Mesenchymal stem cell (in vitro differentiated cells and primary cell): ENCODE measurements around the gene HYAL4.
A peak's percentile ranks its signal among the peaks of the same experiment; 100 is the strongest.

Experiments
- DNase-seq: peaks from one replicate; pipeline ENCODE4 v3.0.0-alpha.2; 2013
- H2AFZ ChIP-seq: one replicate; pipeline ENCODE4 v1.6.1; 2013; ENCODE audit warnings: low read depth, mild to moderate bottlenecking, control low read depth, inconsistent platforms, low read length, moderate library complexity
- H2AK5ac ChIP-seq: 2 replicates; pipeline ENCODE4 v1.6.1; 2013; ENCODE audit warnings: low read length, moderate library complexity, mild to moderate bottlenecking, inconsistent platforms; ENCODE audit not compliant: severe bottlenecking
- H2BK120ac ChIP-seq: one replicate; pipeline ENCODE4 v1.6.1; 2013; ENCODE audit warnings: low read depth, mild to moderate bottlenecking, inconsistent platforms, low read length, moderate library complexity
- H2BK12ac ChIP-seq, 2 experiments: one replicate each; pipeline ENCODE4 v1.6.1; 2013; ENCODE audit warnings: inconsistent platforms in 2 of 2, low read length in 2 of 2, mild to moderate bottlenecking in 2 of 2, moderate library complexity in 2 of 2, control low read depth in 1 of 2
- H2BK15ac ChIP-seq: one replicate; pipeline ENCODE4 v1.6.1; 2013; ENCODE audit warnings: mild to moderate bottlenecking, low read depth, inconsistent platforms; ENCODE audit not compliant: poor library complexity, severe bottlenecking
- H2BK5ac ChIP-seq: 2 replicates; pipeline ENCODE4 v1.6.1; 2013; ENCODE audit warnings: low read depth, mild to moderate bottlenecking, low read length, control low read depth, inconsistent platforms; ENCODE audit not compliant: poor library complexity, severe bottlenecking
- H3K14ac ChIP-seq, 2 experiments: one replicate each; pipeline ENCODE4 v1.6.1; 2013; ENCODE audit warnings: inconsistent platforms in 2 of 2, low read length in 2 of 2, control low read depth in 1 of 2, mild to moderate bottlenecking in 1 of 2, moderate library complexity in 1 of 2
- H3K18ac ChIP-seq, 2 experiments: one replicate each; pipeline ENCODE4 v1.6.1; 2013; ENCODE audit warnings: inconsistent platforms in 2 of 2, low read length in 2 of 2, control low read depth in 1 of 2, low read depth in 1 of 2, mild to moderate bottlenecking in 1 of 2
- H3K23ac ChIP-seq, 2 experiments: one replicate each; pipeline ENCODE4 v1.6.1; 2013; ENCODE audit warnings: inconsistent platforms in 2 of 2, low read length in 2 of 2, mild to moderate bottlenecking in 2 of 2, moderate library complexity in 2 of 2, control low read depth in 1 of 2
- H3K27ac ChIP-seq: 2 replicates; pipeline ENCODE4 v1.5.1; 2013; ENCODE audit warnings: mild to moderate bottlenecking, moderate library complexity, low read length, control low read depth, inconsistent platforms; ENCODE audit not compliant: poor library complexity, severe bottlenecking
- H3K27me3 ChIP-seq, 2 experiments: 2 replicates each; pipeline versions ENCODE4 v1.6.1 to v1.7.0; 2013; ENCODE audit warnings: low read length in 2 of 2, mild to moderate bottlenecking in 2 of 2, moderate library complexity in 2 of 2, control low read depth in 1 of 2, inconsistent platforms in 1 of 2; ENCODE audit not compliant: control insufficient read depth in 1 of 2, insufficient read depth in 1 of 2
- H3K36me3 ChIP-seq, 2 experiments: 2 replicates each; pipeline versions ENCODE4 v1.6.1 to v1.7.0; 2013; ENCODE audit warnings: low read length in 2 of 2, control low read depth in 1 of 2, inconsistent platforms in 1 of 2, low read depth in 1 of 2, mild to moderate bottlenecking in 1 of 2; ENCODE audit not compliant: insufficient read depth in 2 of 2, control insufficient read depth in 1 of 2
- H3K4ac ChIP-seq, 2 experiments: one replicate each; pipeline ENCODE4 v1.6.1; 2013; ENCODE audit warnings: inconsistent platforms in 2 of 2, low read length in 2 of 2, mild to moderate bottlenecking in 2 of 2, moderate library complexity in 2 of 2, control low read depth in 1 of 2, low read depth in 1 of 2
- H3K4me1 ChIP-seq: 2 replicates; pipeline ENCODE4 v1.6.1; 2013; ENCODE audit warnings: low read depth, low read length, control low read depth; ENCODE audit not compliant: control insufficient read depth, insufficient read depth
- H3K4me2 ChIP-seq: 2 replicates; pipeline ENCODE4 v1.6.1; 2013; ENCODE audit warnings: low read length, mild to moderate bottlenecking, inconsistent platforms; ENCODE audit not compliant: poor library complexity, severe bottlenecking
- H3K4me3 ChIP-seq, 2 experiments: 2 replicates each; pipeline versions ENCODE4 v1.5.1 to v1.7.0; 2013; ENCODE audit warnings: low read length in 2 of 2, mild to moderate bottlenecking in 2 of 2, control low read depth in 1 of 2, low read depth in 1 of 2; ENCODE audit not compliant: insufficient read depth in 1 of 2
- H3K79me1 ChIP-seq: replicated peaks from 2 replicates; pipeline ENCODE4 v1.6.1; 2013; ENCODE audit warnings: mild to moderate bottlenecking, control low read depth, low read length, inconsistent platforms; ENCODE audit not compliant: poor library complexity, severe bottlenecking
- H3K9ac ChIP-seq: 2 replicates; pipeline ENCODE4 v1.7.0; 2013; ENCODE audit warnings: mild to moderate bottlenecking, low read length, moderate library complexity
- H3K9me3 ChIP-seq: 2 replicates; pipeline ENCODE4 v1.7.0; 2013; ENCODE audit warnings: mild to moderate bottlenecking, low read length; ENCODE audit not compliant: control insufficient read depth
- H4K8ac ChIP-seq: one replicate; pipeline ENCODE4 v1.6.1; 2013; ENCODE audit warnings: inconsistent platforms, mild to moderate bottlenecking, low read length, moderate library complexity
- H4K91ac ChIP-seq: one replicate; pipeline ENCODE4 v1.6.1; 2013; ENCODE audit warnings: mild to moderate bottlenecking, low read length, inconsistent platforms
- WGBS: methylation state at CpG from one replicate; pipeline ENCODE4 v1.1.7; 2013; ENCODE audit warnings: mixed read lengths; 5-methylcytosine and 5-hydroxymethylcytosine counted together

HYAL4 gene

GRCh38 chr7:123798532-123799188, 46.3 kb upstream of the HYAL4 start:
- peak; percentile 8 for DNase-seq
- Histone ChIP-seq H3K4me2 (no peak overlapping the region), H3K79me1 (no peaks in the 10 kb centered on the region), H3K4me3 (no peak overlapping the region), H3K27ac (no peak overlapping the region), H4K91ac (no peak overlapping the region), H2AFZ (no peak overlapping the region), H2BK12ac (no peak overlapping the region), H4K8ac (no peak overlapping the region), H2BK120ac (no peak overlapping the region), H3K18ac (no peak overlapping the region), H3K23ac (no peak overlapping the region), H3K9me3 (no peaks in the 10 kb centered on the region), H3K4me1 (no peaks in the 10 kb centered on the region), H3K14ac (no peak overlapping the region), H2BK15ac (no peak overlapping the region), H2BK5ac (no peak overlapping the region), H2AK5ac (no peak overlapping the region), H3K27me3 (no peaks in the 10 kb centered on the region), H3K9ac (no peak overlapping the region), H3K4ac (no peak overlapping the region), H3K36me3 (no peaks in the 10 kb centered on the region)
- 74% methylated on average over 5 of the region's 6 CpGs for whole genome bisulfite sequencing

DNA sequence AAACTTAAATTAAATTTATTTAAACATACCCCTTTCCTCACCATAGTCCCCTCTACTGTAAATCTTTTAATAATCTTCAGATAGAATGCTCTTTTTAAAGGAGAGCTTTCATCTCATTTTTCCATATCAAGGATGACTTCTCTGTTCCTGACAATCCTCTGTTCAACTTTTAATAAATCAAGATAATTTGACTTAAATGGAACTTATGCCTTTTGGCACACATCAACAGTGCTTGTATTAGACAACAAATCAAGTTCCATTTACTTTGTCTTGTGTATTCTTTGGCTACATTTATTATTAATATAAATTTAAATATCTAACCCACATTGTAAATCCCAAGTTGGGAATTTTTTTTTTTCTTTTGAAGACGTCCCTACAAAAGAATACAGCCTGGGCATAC, 42.7 kb upstream of the HYAL4 start:
- Histone ChIP-seq H2AFZ (no peak overlapping the region), H3K27ac (no peak overlapping the region), H2AK5ac (no peak overlapping the region), H2BK12ac (no peak overlapping the region), H2BK15ac (no peak overlapping the region), H3K9ac (no peak overlapping the region), H3K4ac (no peak overlapping the region), H3K9me3 (no peaks in the 10 kb centered on the region), H3K23ac (no peak overlapping the region), H3K4me2 (no peak overlapping the region), H3K27me3 (no peaks in the 10 kb centered on the region), H3K4me1 (no peaks in the 10 kb centered on the region), H2BK5ac (no peak overlapping the region), H4K91ac (no peak overlapping the region), H3K18ac (no peak overlapping the region), H3K79me1 (no peaks in the 10 kb centered on the region), H3K14ac (no peak overlapping the region), H4K8ac (no peak overlapping the region), H2BK120ac (no peak overlapping the region), H3K36me3 (no peaks in the 10 kb centered on the region), H3K4me3 (no peak overlapping the region)
- DNase-seq, result no peak
- no CpG with 5 or more reads among the region's 1 CpG for WGBS

GRCh38 chr7:123805287-123805686, 39.7 kb upstream of the HYAL4 start:
- Histone ChIP-seq H2BK5ac (no peak overlapping the region), H4K8ac (no peak overlapping the region), H3K4me2 (no peak overlapping the region), H3K79me1 (no peaks in the 10 kb centered on the region), H4K91ac (no peak overlapping the region), H2AK5ac (no peak overlapping the region), H2BK12ac (no peak overlapping the region), H2BK120ac (no peak overlapping the region), H3K14ac (no peak overlapping the region), H3K27ac (no peak overlapping the region), H3K23ac (no peak overlapping the region), H2BK15ac (no peak overlapping the region), H3K36me3 (no peaks in the 10 kb centered on the region), H3K9me3 (peaks cover 9% of the 10 kb centered on the region), H3K4me1 (no peaks in the 10 kb centered on the region), H3K4ac (no peak overlapping the region), H3K4me3 (no peak overlapping the region), H3K18ac (no peak overlapping the region), H2AFZ (no peak overlapping the region), H3K27me3 (no peaks in the 10 kb centered on the region), H3K9ac (no peak overlapping the region)
- DNase-seq, result no peak

- 88% methylated on average over 2 of the region's 2 CpGs for WGBS
These were observed 35.5 kb upstream of the HYAL4 start for GRCh38 chr7:123809471-123809870.

More at GRCh38 chr7:123809471-123809870, 35.5 kb upstream of the HYAL4 start:
- Histone ChIP-seq H3K27me3 (no peaks in the 10 kb centered on the region), H3K18ac (no peak overlapping the region), H3K14ac (no peak overlapping the region), H2BK12ac (no peak overlapping the region), H3K36me3 (no peaks in the 10 kb centered on the region), H3K4ac (no peak overlapping the region), H3K79me1 (no peaks in the 10 kb centered on the region), H3K23ac (no peak overlapping the region), H2AFZ (no peak overlapping the region), H2BK5ac (no peak overlapping the region), H2AK5ac (no peak overlapping the region), H3K4me3 (no peak overlapping the region), H3K9ac (no peak overlapping the region), H3K27ac (no peak overlapping the region), H3K9me3 (peaks cover 9% of the 10 kb centered on the region), H4K91ac (no peak overlapping the region), H3K4me1 (no peaks in the 10 kb centered on the region), H2BK120ac (no peak overlapping the region), H2BK15ac (no peak overlapping the region), H4K8ac (no peak overlapping the region), H3K4me2 (no peak overlapping the region)
- DNase-seq, result no peak
